Fibroblast of lung (primary cell): ENCODE data around the gene DNAJA4. TPM values are rescaled to one million over a fixed set of nuclear protein-coding genes. Genes with fewer than 3 reads are reported as not detected.
A peak's percentile ranks its signal among the peaks of the same experiment; 100 is the strongest.

Source experiments
- DNase-seq, 2 donors: peaks; one replicate each; pipeline versions ENCODE4 v3.0.0 to v3.0.0-alpha.2; 2010; ENCODE audit warnings: low read depth in 2 of 2
- H2AFZ ChIP-seq: 2 replicates; pipeline ENCODE4 v1.5.1; 2012; ENCODE audit warnings: low read length, control low read depth, inconsistent platforms
- H3K27ac ChIP-seq: 2 replicates; pipeline ENCODE4 v1.5.1; 2011; ENCODE audit warnings: low read length, control low read depth; ENCODE audit not compliant: insufficient read depth
- H3K27me3 ChIP-seq: 2 replicates; pipeline ENCODE4 v1.5.1; 2011; ENCODE audit warnings: mild to moderate bottlenecking, low read length; ENCODE audit not compliant: control insufficient read depth, insufficient read depth
- H3K36me3 ChIP-seq: 2 replicates; pipeline ENCODE4 v1.5.1; 2011; ENCODE audit warnings: low read length; ENCODE audit not compliant: control insufficient read depth, insufficient read depth
- H3K4me1 ChIP-seq: 2 replicates; pipeline ENCODE4 v1.5.1; 2011; ENCODE audit warnings: low read length; ENCODE audit not compliant: control insufficient read depth, insufficient read depth; ENCODE audit errors: extremely low read depth
- H3K4me2 ChIP-seq: 2 replicates; pipeline ENCODE4 v1.5.1; 2011; ENCODE audit warnings: low read length, control low read depth; ENCODE audit not compliant: insufficient read depth; ENCODE audit errors: extremely low read depth
- H3K4me3 ChIP-seq, 4 experiments: fragments of 200-600 bp in 1 of 4; sonication (generic) in 1 of 4; replicated peaks in 1 of 4; 2 replicates each; pipeline ENCODE4 v1.5.1; 2011 to 2016; ENCODE audit warnings: low read length in 4 of 4, low read depth in 3 of 4, mild to moderate bottlenecking in 3 of 4, control low read depth in 2 of 4, inconsistent platforms in 1 of 4, mixed read lengths in 1 of 4; ENCODE audit not compliant: insufficient read depth in 1 of 4; ENCODE audit errors: control extremely low read depth in 1 of 4
- H3K79me2 ChIP-seq: 2 replicates; pipeline ENCODE4 v1.5.1; 2012; ENCODE audit warnings: mild to moderate bottlenecking, low read length, inconsistent platforms; ENCODE audit not compliant: control insufficient read depth, insufficient read depth
- H3K9ac ChIP-seq: 2 replicates; pipeline ENCODE4 v1.5.1; 2011; ENCODE audit warnings: mild to moderate bottlenecking, low read length, control low read depth; ENCODE audit not compliant: insufficient read depth
- H3K9me3 ChIP-seq: 2 replicates; pipeline ENCODE4 v1.5.1; 2012; ENCODE audit warnings: low read depth, low read length; ENCODE audit not compliant: control insufficient read depth, insufficient read depth
- H4K20me1 ChIP-seq: 2 replicates; pipeline ENCODE4 v1.5.1; 2011; ENCODE audit warnings: low read length; ENCODE audit not compliant: control insufficient read depth, insufficient read depth; ENCODE audit errors: extremely low read depth
- EZH2 ChIP-seq: IDR thresholded peaks from 2 replicates; pipeline ENCODE4 v1.5.1; 2012; ENCODE audit warnings: low read length, control low read depth, mild to moderate bottlenecking; ENCODE audit errors: missing control alignments
- polyA plus RNA-seq, 2 donors: library from polyadenylated mRNA; depleted of rRNA in 1 of 2; stranded (reverse) in 1 of 2; unstranded in 1 of 2; fragments of >200 nt; gene quantifications; 2 replicates each; pipeline ENCODE4 v1.2.1, GENCODE V29; 2011 to 2012; ENCODE audit warnings: missing spikeins in 1 of 2
- total RNA-seq: library from RNA; depleted of rRNA; stranded (reverse); fragments of >200 nt; gene quantifications from 2 replicates; pipeline ENCODE4 v1.2.1, GENCODE V29; 2014
- TF ChIP-seq, protein P1 (sequence below), 2 donors: IDR thresholded peaks in 1 of 2; conservative IDR thresholded peaks in 1 of 2; 1 replicate in 1 of 2; 2 replicates in 1 of 2; pipeline ENCODE4 v1.5.1; 2011 to 2012; ENCODE audit warnings: low read length in 2 of 2, control low read depth in 1 of 2, inconsistent platforms in 1 of 2, low read depth in 1 of 2, mild to moderate bottlenecking in 1 of 2

Gene DNAJA4
- total and polyA plus RNA-seq, 2 donors (not counting 1 experiment from before 2014, with no cell fraction given), result 2.3 to 7.9 TPM

DNA sequence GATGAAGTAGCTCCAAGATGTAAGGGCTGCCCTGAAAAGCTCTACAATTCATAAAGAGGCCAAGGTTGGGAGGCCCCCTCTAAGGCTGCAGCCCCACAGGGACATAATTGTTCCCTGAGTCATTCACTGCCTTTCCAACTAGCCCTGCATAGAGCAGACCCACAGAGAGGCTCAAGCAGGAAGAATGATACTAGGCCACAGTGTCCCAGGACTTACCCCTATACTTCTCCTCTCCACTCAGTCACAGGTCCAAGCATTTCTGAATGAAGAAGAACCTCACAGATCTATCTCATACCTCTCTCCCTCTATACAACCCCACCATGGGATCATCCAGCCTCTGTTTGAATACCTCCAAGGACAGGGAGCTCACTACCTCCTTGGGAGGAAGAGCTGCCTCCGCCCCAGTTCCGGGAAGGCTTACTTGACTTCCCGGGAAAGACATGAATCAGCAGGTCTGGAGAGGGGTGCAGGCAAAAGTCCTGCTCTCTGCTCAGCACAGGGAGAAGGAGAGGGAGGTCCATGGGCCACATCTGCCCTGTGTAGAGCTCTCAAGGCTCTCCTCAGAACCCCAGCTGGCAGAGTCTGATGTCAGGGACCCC is 41.9 kb downstream of the DNAJA4 start:
- Histone ChIP-seq H2AFZ (no peak overlapping the region), H3K4me3 (no peak overlapping the region), H3K27me3 (no peaks in the 10 kb centered on the region), H3K79me2 (no peaks in the 10 kb centered on the region), H3K4me2 (no peak overlapping the region), H3K36me3 (no peaks in the 10 kb centered on the region), H3K27ac (no peak overlapping the region), H3K9me3 (no peaks in the 10 kb centered on the region), H4K20me1 (no peaks in the 10 kb centered on the region), H3K4me1 (peaks cover 12% of the 10 kb centered on the region), H3K9ac (no peak overlapping the region)
- TF ChIP-seq, protein P1, sequence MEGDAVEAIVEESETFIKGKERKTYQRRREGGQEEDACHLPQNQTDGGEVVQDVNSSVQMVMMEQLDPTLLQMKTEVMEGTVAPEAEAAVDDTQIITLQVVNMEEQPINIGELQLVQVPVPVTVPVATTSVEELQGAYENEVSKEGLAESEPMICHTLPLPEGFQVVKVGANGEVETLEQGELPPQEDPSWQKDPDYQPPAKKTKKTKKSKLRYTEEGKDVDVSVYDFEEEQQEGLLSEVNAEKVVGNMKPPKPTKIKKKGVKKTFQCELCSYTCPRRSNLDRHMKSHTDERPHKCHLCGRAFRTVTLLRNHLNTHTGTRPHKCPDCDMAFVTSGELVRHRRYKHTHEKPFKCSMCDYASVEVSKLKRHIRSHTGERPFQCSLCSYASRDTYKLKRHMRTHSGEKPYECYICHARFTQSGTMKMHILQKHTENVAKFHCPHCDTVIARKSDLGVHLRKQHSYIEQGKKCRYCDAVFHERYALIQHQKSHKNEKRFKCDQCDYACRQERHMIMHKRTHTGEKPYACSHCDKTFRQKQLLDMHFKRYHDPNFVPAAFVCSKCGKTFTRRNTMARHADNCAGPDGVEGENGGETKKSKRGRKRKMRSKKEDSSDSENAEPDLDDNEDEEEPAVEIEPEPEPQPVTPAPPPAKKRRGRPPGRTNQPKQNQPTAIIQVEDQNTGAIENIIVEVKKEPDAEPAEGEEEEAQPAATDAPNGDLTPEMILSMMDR (conservative IDR thresholded peaks at IDR 0.05 in 1 of 2, IDR thresholded peaks at IDR 0.05 in 1 of 2; ENCODE audit: low read depth in 1 of 2, low read length in 2 of 2), result no peak
- TF ChIP-seq EZH2, result no peak
- peak; percentile 65 to 81 for DNase-seq

DNA sequence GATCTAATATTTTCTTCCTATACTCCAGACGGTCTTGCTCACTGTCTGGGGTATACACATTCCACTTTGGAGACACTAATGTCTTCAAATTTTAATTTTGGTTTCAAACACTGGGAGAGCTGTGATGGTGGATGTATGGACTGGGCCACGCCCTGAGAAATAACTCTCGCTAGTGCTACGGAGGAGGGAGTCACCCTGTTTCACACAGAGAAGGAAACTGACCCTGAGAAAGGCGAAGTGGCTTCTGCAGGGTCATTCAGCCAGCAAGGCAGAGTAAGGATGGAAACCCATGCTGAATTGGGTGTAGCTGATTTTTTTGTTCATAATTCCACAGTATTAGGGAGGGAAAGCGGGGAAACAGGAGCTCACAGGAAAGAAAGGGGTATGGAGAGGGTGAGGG is 43.6 kb downstream of the DNAJA4 start:
- Histone ChIP-seq H3K9ac (no peak overlapping the region), H3K27me3 (no peaks in the 10 kb centered on the region), H3K9me3 (no peaks in the 10 kb centered on the region), H4K20me1 (no peaks in the 10 kb centered on the region), H3K27ac (no peak overlapping the region), H2AFZ (no peak overlapping the region), H3K36me3 (no peaks in the 10 kb centered on the region), H3K4me2 (no peak overlapping the region), H3K4me1 (peaks cover 5% of the 10 kb centered on the region), H3K4me3 (no peak overlapping the region), H3K79me2 (no peaks in the 10 kb centered on the region)
- DNase-seq, result no peak
- TF ChIP-seq, protein P1 (conservative IDR thresholded peaks at IDR 0.05 in 1 of 2, IDR thresholded peaks at IDR 0.05 in 1 of 2; ENCODE audit: low read depth in 1 of 2, low read length in 2 of 2), result no peak
- TF ChIP-seq EZH2, result no peak

DNA sequence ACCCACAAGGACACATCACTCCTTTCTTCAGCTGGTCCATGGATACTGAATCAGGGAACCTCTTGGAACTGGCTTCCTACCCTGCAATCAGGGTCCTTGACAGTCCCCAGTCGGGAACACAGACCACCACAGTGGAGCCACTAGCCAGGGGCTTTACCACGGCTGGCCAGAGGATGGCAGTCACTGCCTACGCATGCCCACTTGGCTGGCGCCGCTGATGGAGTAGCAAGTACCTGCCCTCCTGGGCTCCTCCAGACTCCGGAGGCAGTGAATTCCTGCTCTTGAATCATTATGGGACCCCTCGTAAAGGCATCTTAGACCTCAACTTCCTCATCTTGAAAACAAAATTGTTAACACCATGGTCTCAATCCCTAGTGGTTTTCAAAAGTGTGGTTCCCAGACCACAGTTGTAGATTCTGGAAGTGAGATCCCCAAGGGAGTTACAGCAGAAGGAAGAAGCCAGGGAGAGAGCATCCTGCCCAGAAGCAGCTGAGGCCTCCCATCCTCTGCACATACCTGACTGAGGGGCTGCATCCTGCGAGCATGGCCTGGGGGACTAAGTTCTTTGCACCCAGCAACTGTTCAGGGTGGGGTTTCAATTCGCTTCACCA is 44.2 kb downstream of the DNAJA4 start:
- Histone ChIP-seq H3K4me3 (no peak overlapping the region), H3K36me3 (no peaks in the 10 kb centered on the region), H3K79me2 (no peaks in the 10 kb centered on the region), H3K9ac (no peak overlapping the region), H3K4me2 (no peak overlapping the region), H3K27me3 (no peaks in the 10 kb centered on the region), H4K20me1 (no peaks in the 10 kb centered on the region), H3K27ac (no peak overlapping the region), H2AFZ (no peak overlapping the region), H3K4me1 (peaks cover 4% of the 10 kb centered on the region), H3K9me3 (no peaks in the 10 kb centered on the region)
- TF ChIP-seq EZH2, result no peak
- TF ChIP-seq, protein P1 (conservative IDR thresholded peaks at IDR 0.05 in 1 of 2, IDR thresholded peaks at IDR 0.05 in 1 of 2; ENCODE audit: low read depth in 1 of 2, low read length in 2 of 2), result peak; percentile 84 to 97
- DNase-seq, result peak; percentile 52 to 59
